GM19438 (cell line): Measurements from ENCODE around the gene GABRB1.
A peak's percentile ranks its signal among the peaks of the same experiment; 100 is the strongest.

ENCODE experiments used
- ATAC-seq: cut with Tn5 transposase; IDR thresholded peaks from one replicate; pipeline ENCODE4 v1.9.1; 2021; ENCODE audit warnings: low read depth; ENCODE audit not compliant: unreplicated experiment

The GABRB1 gene

GRCh38 chr4:47106561-47106960 is 75.2 kb downstream of the GABRB1 start:
- no peak for ATAC-seq

- no peak for ATAC-seq
Observed at GRCh38 chr4:47109379-47109778, 78.0 kb downstream of the GABRB1 start.

- no peak for ATAC-seq
Observed at GRCh38 chr4:47110546-47111132, 79.3 kb downstream of the GABRB1 start.

GRCh38 chr4:47118192-47118929 is 87.0 kb downstream of the GABRB1 start:
- no peak for ATAC-seq

- no peak for ATAC-seq
Observed at GRCh38 chr4:47120783-47121182, 89.4 kb downstream of the GABRB1 start.

GRCh38 chr4:47122592-47123291 is 91.4 kb downstream of the GABRB1 start:
- peak; percentile 96 for ATAC-seq

GRCh38 chr4:47128991-47129390 is 97.6 kb downstream of the GABRB1 start:
- no peak for ATAC-seq

- ATAC-seq: no peak
Observed at GRCh38 chr4:47135210-47135609, 103.8 kb downstream of the GABRB1 start.

- no peak for ATAC-seq
Observed at GRCh38 chr4:47143261-47143660, 111.9 kb downstream of the GABRB1 start.

GRCh38 chr4:47145630-47146029 is 114.3 kb downstream of the GABRB1 start:
- peak; percentile 98 for ATAC-seq

- no peak for ATAC-seq
Observed at GRCh38 chr4:47154816-47155370, 123.5 kb downstream of the GABRB1 start.

GRCh38 chr4:47155919-47156318 is 124.6 kb downstream of the GABRB1 start:
- ATAC-seq: no peak

- no peak for ATAC-seq
Observed at GRCh38 chr4:47160095-47160494, 128.7 kb downstream of the GABRB1 start.

- no peak for ATAC-seq
Observed at GRCh38 chr4:47167081-47168035, 136.0 kb downstream of the GABRB1 start.

GRCh38 chr4:47184083-47184482 is 152.7 kb downstream of the GABRB1 start:
- ATAC-seq: no peak

GRCh38 chr4:47185761-47186160 is 154.4 kb downstream of the GABRB1 start:
- no peak for ATAC-seq

GRCh38 chr4:47187608-47188007 is 156.2 kb downstream of the GABRB1 start:
- no peak for ATAC-seq

- no peak for ATAC-seq
Observed at GRCh38 chr4:47193179-47193578, 161.8 kb downstream of the GABRB1 start.

GRCh38 chr4:47194036-47194737 is 162.8 kb downstream of the GABRB1 start:
- ATAC-seq: no peak

GRCh38 chr4:47195706-47196105 is 164.3 kb downstream of the GABRB1 start:
- no peak for ATAC-seq
